HepG2 (cell line): ENCODE data around the gene AQP7. TPM values are rescaled to one million over a fixed set of nuclear protein-coding genes. Genes with fewer than 3 reads are reported as not detected.

Source experiments
- ATAC-seq: fragments of 200-7000 bp; cut with Tn5 transposase; 3 replicates; pipeline ENCODE4 v1.9.1; 2020; ENCODE audit warnings: mild to moderate bottlenecking, moderate library complexity
- BruUV-seq: library from RNA; stranded (reverse); fragments of 400-500 nt; replicated peaks from 2 replicates; lab custom pipeline; 2021; lab: Mats Ljungman, UMichigan
- CTCF ChIA-PET: fragments of 300-600 bp; formaldehyde crosslinking; extraction: SDS; loops from one replicate; lab custom pipeline; 2021; ENCODE audit warnings: low total read pairs, inconsistent platforms, low intra/inter-chr PET ratio; lab: Yijun Ruan, JAX
- POLR2A ChIA-PET: fragments of 350-600 bp; sonication (Branson Sonifier 250); formaldehyde crosslinking; loops from one replicate; lab custom pipeline; 2020; ENCODE audit warnings: antibody characterized with exemption, inconsistent platforms; lab: Yijun Ruan, JAX
- DNase-seq: peaks from one replicate; pipeline ENCODE4 v3.0.0-alpha.2; 2015; ENCODE audit warnings: low spot score
- FAIRE-seq: peaks from 3 replicates; lab custom pipeline; 2011; peaks lifted over from hg19 to GRCh38; lab: Jason Lieb, UNC
- H2AFZ ChIP-seq: one replicate; pipeline ENCODE4 v1.6.1; 2011; ENCODE audit warnings: low read length, inconsistent platforms
- H3K27ac ChIP-seq: fragments of 300-600 bp; 3 replicates; pipeline ENCODE4 v1.8.0; 2011; ENCODE audit warnings: mixed run types, mild to moderate bottlenecking, mixed read lengths, low read length, inconsistent platforms; ENCODE audit not compliant: insufficient read depth; ENCODE audit errors: extremely low read length
- H3K27me3 ChIP-seq, 2 experiments: fragments of 200-600 bp in 1 of 2; 2 replicates in 1 of 2; 3 replicates in 1 of 2; pipeline versions ENCODE4 v1.6.0 to v1.8.0; 2011; ENCODE audit warnings: low read length in 2 of 2, mild to moderate bottlenecking in 2 of 2, moderate library complexity in 2 of 2, inconsistent platforms in 1 of 2; ENCODE audit not compliant: insufficient read depth in 2 of 2, control insufficient read depth in 1 of 2
- H3K36me3 ChIP-seq, 2 experiments: fragments of 200-600 bp in 1 of 2; replicated peaks in 1 of 2; 2 replicates in 1 of 2; 3 replicates in 1 of 2; pipeline versions ENCODE4 v1.5.1 to v1.8.0; 2011; ENCODE audit warnings: low read length in 2 of 2, inconsistent platforms in 1 of 2; ENCODE audit not compliant: insufficient read depth in 2 of 2, control insufficient read depth in 1 of 2
- H3K4me1 ChIP-seq: 2 replicates; pipeline ENCODE4 v1.5.1; 2012; ENCODE audit warnings: low read length, inconsistent platforms; ENCODE audit not compliant: insufficient read depth
- H3K4me2 ChIP-seq: 2 replicates; pipeline ENCODE4 v1.6.0; 2011; ENCODE audit warnings: low read depth, low read length, inconsistent platforms
- H3K4me3 ChIP-seq, 3 experiments: fragments of 200-600 bp in 1 of 3; sonication (generic), shearing (Covaris generic) in 1 of 3; replicated peaks in 1 of 3; 2 replicates each; pipeline ENCODE4 v1.5.1; 2011 to 2016; ENCODE audit warnings: low read length in 3 of 3, inconsistent platforms in 2 of 3, low read depth in 2 of 3, mild to moderate bottlenecking in 2 of 3, control low read depth in 1 of 3, mixed read lengths in 1 of 3; ENCODE audit not compliant: insufficient read depth in 1 of 3
- H3K79me2 ChIP-seq: one replicate; pipeline ENCODE4 v1.6.1; 2011; ENCODE audit warnings: low read length, inconsistent platforms; ENCODE audit not compliant: insufficient read depth
- H3K9ac ChIP-seq: 2 replicates; pipeline ENCODE4 v1.6.0; 2011; ENCODE audit warnings: mild to moderate bottlenecking, low read depth, low read length, inconsistent platforms; ENCODE audit not compliant: insufficient read depth
- H3K9me3 ChIP-seq: 2 replicates; pipeline ENCODE4 v1.5.1; 2012; ENCODE audit warnings: mild to moderate bottlenecking, low read length
- H4K20me1 ChIP-seq: 2 replicates; pipeline ENCODE4 v1.6.0; 2011; ENCODE audit warnings: inconsistent platforms, mild to moderate bottlenecking, low read length, moderate library complexity; ENCODE audit not compliant: insufficient read depth
- CEBPG ChIP-seq: IDR thresholded peaks from 2 replicates; pipeline ENCODE4 v1.6.1; 2016
- GLMP ChIP-seq: sonication (generic); formaldehyde crosslinking; IDR thresholded peaks from 2 replicates; pipeline ENCODE4 v1.9.0; 2021; ENCODE audit warnings: missing genetic modification reagents, mild to moderate bottlenecking, borderline replicate concordance
- JDP2 ChIP-seq: sonication (generic); formaldehyde crosslinking; IDR thresholded peaks from 2 replicates; pipeline ENCODE4 v1.8.1; 2022; ENCODE audit warnings: missing genetic modification reagents, borderline replicate concordance
- KLF16 ChIP-seq, 2 experiments: sonication (generic) in 1 of 2; formaldehyde crosslinking in 1 of 2; IDR thresholded peaks; 2 replicates each; pipeline versions ENCODE4 v1.6.1 to v1.8.0; 2016 to 2023; ENCODE audit warnings: missing genetic modification reagents in 2 of 2, missing compliant biosample characterization in 1 of 2
- NFE2L2 ChIP-seq: fragments of 150-350 bp; IDR thresholded peaks from 2 replicates; pipeline ENCODE4 v1.6.1; 2014; ENCODE audit warnings: low read length
- NR0B2 ChIP-seq: sonication (generic); formaldehyde crosslinking; IDR thresholded peaks from 2 replicates; pipeline ENCODE4 v1.4.0; 2020; ENCODE audit warnings: mild to moderate bottlenecking, missing genetic modification reagents
- REXO4 ChIP-seq: sonication (generic); formaldehyde crosslinking; IDR thresholded peaks from 2 replicates; pipeline ENCODE4 v1.8.0; 2022; ENCODE audit warnings: missing genetic modification reagents, mild to moderate bottlenecking, borderline replicate concordance
- SMAD1 ChIP-seq: sonication (generic); formaldehyde crosslinking; IDR thresholded peaks from 2 replicates; pipeline ENCODE4 v1.4.0; 2020; ENCODE audit warnings: missing genetic modification reagents, low read depth, mild to moderate bottlenecking, borderline replicate concordance
- SP1 ChIP-seq, 2 experiments: fragments of 450-650 bp in 1 of 2; sonication (generic) in 1 of 2; formaldehyde crosslinking in 1 of 2; IDR thresholded peaks; 2 replicates each; pipeline versions ENCODE4 v1.4.0 to v1.6.1; 2016 to 2020; ENCODE audit warnings: missing genetic modification reagents in 1 of 2
- SP2 ChIP-seq: sonication (generic); formaldehyde crosslinking; IDR thresholded peaks from 2 replicates; pipeline ENCODE4 v1.5.1; 2020; ENCODE audit warnings: mild to moderate bottlenecking, missing genetic modification reagents
- ZFP37 ChIP-seq: sonication (generic); formaldehyde crosslinking; IDR thresholded peaks from 2 replicates; pipeline ENCODE4 v1.4.0; 2020; ENCODE audit warnings: missing genetic modification reagents, borderline replicate concordance
- ZKSCAN8 ChIP-seq: IDR thresholded peaks from 2 replicates; pipeline ENCODE4 v1.6.1; 2016; ENCODE audit warnings: borderline replicate concordance, missing genetic modification reagents, missing compliant biosample characterization
- ZMYM2 ChIP-seq: sonication (generic); formaldehyde crosslinking; IDR thresholded peaks from 2 replicates; pipeline ENCODE4 v1.8.0; 2022; ENCODE audit warnings: mild to moderate bottlenecking, missing genetic modification reagents
- ZNF251 ChIP-seq: sonication (generic); formaldehyde crosslinking; IDR thresholded peaks from 2 replicates; pipeline ENCODE4 v1.9.0; 2021; ENCODE audit warnings: mild to moderate bottlenecking, missing genetic modification reagents
- ZNF354B ChIP-seq: sonication (generic); formaldehyde crosslinking; IDR thresholded peaks from 2 replicates; pipeline ENCODE4 v1.8.0; 2022; ENCODE audit warnings: mild to moderate bottlenecking, missing genetic modification reagents
- ZNF562 ChIP-seq: sonication (generic); formaldehyde crosslinking; IDR thresholded peaks from 2 replicates; pipeline ENCODE4 v1.8.0; 2022; ENCODE audit warnings: missing genetic modification reagents, borderline replicate concordance
- ZNF572 ChIP-seq: sonication (generic); formaldehyde crosslinking; IDR thresholded peaks from 2 replicates; pipeline ENCODE4 v1.5.1; 2020; ENCODE audit warnings: mild to moderate bottlenecking, missing genetic modification reagents
- ZNF597 ChIP-seq: sonication (generic); formaldehyde crosslinking; IDR thresholded peaks from 2 replicates; pipeline ENCODE4 v1.5.0; 2020; ENCODE audit warnings: missing genetic modification reagents
- ZNF644 ChIP-seq: IDR thresholded peaks from 2 replicates; pipeline ENCODE4 v1.6.1; 2016; ENCODE audit warnings: low read depth
- ZNF737 ChIP-seq: sonication (generic); formaldehyde crosslinking; IDR thresholded peaks from 2 replicates; pipeline ENCODE4 v1.5.0; 2020; ENCODE audit warnings: missing genetic modification reagents, mild to moderate bottlenecking, borderline replicate concordance
- ZSCAN5A ChIP-seq: sonication (generic); formaldehyde crosslinking; IDR thresholded peaks from 2 replicates; pipeline ENCODE4 v1.8.0; 2022; ENCODE audit warnings: mild to moderate bottlenecking, missing genetic modification reagents, borderline replicate concordance
- WGBS: methylation state at CpG from one replicate; pipeline ENCODE4 v1.1.6; 2017; ENCODE audit warnings: low lambda C conversion rate; 5-methylcytosine and 5-hydroxymethylcytosine counted together
- in situ Hi-C: cut with HindIII; loops from 2 replicates; pipeline ENCODE4 v1.10.0; 2017; ENCODE audit warnings: low pct_unique_long_range_greater_than_20kb; ENCODE audit not compliant: extremely low pct_ligation_motif_present
- intact Hi-C: fragments of 100-400 bp; cut with micrococcal nuclease; formaldehyde crosslinking; loops from one replicate; pipeline ENCODE4 v1.10.0; 2022; ENCODE audit not compliant: unreplicated experiment
- polyA plus RNA-seq, 8 experiments: library from polyadenylated mRNA; depleted of rRNA in 3 of 8; stranded (reverse) in 7 of 8; unstranded in 1 of 8; fragments of >200 nt; fragmentation: Illumina TruSeq in 4 of 8; extraction: Trizol in 4 of 8; gene quantifications; 2 replicates each; pipeline versions ENCODE4 v1.2.1 to v1.2.3, GENCODE V29; 2011 to 2016; ENCODE audit warnings: low read depth in 4 of 8, missing spikeins in 1 of 8, mixed read lengths in 1 of 8; ENCODE audit not compliant: insufficient read depth in 1 of 8
- total RNA-seq, 5 experiments: library from RNA; depleted of rRNA; stranded (reverse); fragments of >200 nt; fragmentation: Illumina TruSeq; extraction: Trizol; gene quantifications; 2 replicates each; pipeline ENCODE4 v1.2.3, GENCODE V29; 2016; ENCODE audit warnings: low read depth in 1 of 5

AQP7 gene
- total and polyA plus RNA-seq, 2 of the 13 experiments (the other 11 are each of a cell fraction or from before 2014, with no cell fraction given): 1.9 to 2.1 TPM

GRCh38 chr9:33437898-33438297 lies 35.5 kb upstream of the AQP7 start (continued):
- TF ChIP-seq NR0B2 (CRISPR knock-in tag) (no peak), NFE2L2 (no peak)

- DNase-seq: no peak
- Histone ChIP-seq H3K36me3 (no peaks in the 10 kb centered on the region), H3K4me2 (no peak overlapping the region), H3K79me2 (no peaks in the 10 kb centered on the region), H3K4me1 (peaks cover 18% of the 10 kb centered on the region), H3K9me3 (no peaks in the 10 kb centered on the region), H3K9ac (no peak overlapping the region), H3K27me3 (peaks cover 5 to 34% of the 10 kb centered on the region in 2 experiments; a peak in 3 of 5 replicates), H2AFZ (no peak overlapping the region), H4K20me1 (no peaks in the 10 kb centered on the region), H3K27ac (no peak overlapping the region), H3K4me3 (no peak overlapping the region)
- no TSS peak for BruUV-seq
- no peak for FAIRE-seq
- TF ChIP-seq REXO4: no peak
- TF ChIP-seq ZKSCAN8 (CRISPR knock-in tag): no peak
- TF ChIP-seq GLMP: no peak
- no peak for TF ChIP-seq ZNF644 (CRISPR knock-in tag)
- TF ChIP-seq ZNF251 (CRISPR knock-in tag): no peak
- no peak for TF ChIP-seq CEBPG (CRISPR knock-in tag)
- no peak for TF ChIP-seq ZNF737 (CRISPR knock-in tag)
- TF ChIP-seq SMAD1 (CRISPR knock-in tag): no peak
- no peak for TF ChIP-seq ZNF572
- no peak for TF ChIP-seq ZMYM2 (CRISPR knock-in tag)
- no peak for TF ChIP-seq ZSCAN5A (CRISPR knock-in tag)
- no peak for TF ChIP-seq SP2 (CRISPR knock-in tag)
- TF ChIP-seq ZFP37: no peak
- TF ChIP-seq ZNF597 (CRISPR knock-in tag): no peak
- TF ChIP-seq JDP2 (CRISPR knock-in tag): no peak
- TF ChIP-seq KLF16 (CRISPR knock-in tag; IDR thresholded peaks at IDR 0.05): no peak
- no peak for TF ChIP-seq ZNF354B (CRISPR knock-in tag)
- no peak for TF ChIP-seq ZNF562 (CRISPR knock-in tag)
- no peak for TF ChIP-seq SP1 (IDR thresholded peaks at IDR 0.05)
- TF ChIP-seq SP1 (CRISPR knock-in tag; IDR thresholded peaks at IDR 0.05): no peak
- ChIA-PET CTCF (no interaction called here), POLR2A (no interaction called here)
- 4% methylated on average over 2 of the region's 2 CpGs for WGBS
- intact Hi-C loops (no loop called here), in situ Hi-C loops (no loop called here)
- ATAC-seq: no peak
These were observed 34.8 kb upstream of the AQP7 start for GRCh38 chr9:33437205-33437604.
